ENCODE data around the gene NEK7. TPM values are rescaled to one million over a fixed set of nuclear protein-coding genes. Genes with fewer than 3 reads are reported as not detected.

NEK7 gene
- total and polyA plus RNA-seq, 9 of the 15 experiments (the other 6 are each of a cell fraction or from before 2014, with no cell fraction given): 8.5 to 37.3 (median 27.7) TPM

GRCh38 chr1:198156745-198157240 lies at the start of gene NEK7 (continued):
- TF ChIP-seq ZNF318 (IDR thresholded peaks at IDR 0.05; ENCODE audit: borderline replicate concordance in 1 of 2, low read depth in 1 of 2) (no peak), SMARCB1 (IDR thresholded peaks at IDR 0.05; ENCODE audit: insufficient read length, low read depth) (no peak), NR2C1 (IDR thresholded peaks at IDR 0.05) (no peak), NR2C1 (tag; IDR thresholded peaks at IDR 0.05) (no peak), USF2 (CRISPR knock-in tag; IDR thresholded peaks at IDR 0.05) (no peak), PHB2 (IDR thresholded peaks at IDR 0.05; ENCODE audit: low read depth) (no peak), ZNF655 (CRISPR knock-in tag; IDR thresholded peaks at IDR 0.05) (no peak), ZNF134 (CRISPR knock-in tag; conservative IDR thresholded peaks at IDR 0.05) (no peak), CBX3 (IDR thresholded peaks at IDR 0.05; ENCODE audit: borderline replicate concordance in 1 of 2, low read length in 2 of 2) (no peak)
